MM.1S (cell line): ENCODE measurements around the gene PLXNA4.

Experiments
- DNase-seq: peaks from one replicate; pipeline ENCODE4 v3.0.0-alpha.2; 2015
- H2AFZ ChIP-seq: fragments of 300-600 bp; sonication (generic); 2 replicates; pipeline ENCODE4 v1.6.0; 2016; ENCODE audit warnings: antibody characterized with exemption, low read length
- H3F3A ChIP-seq: fragments of 300-600 bp; sonication (generic); 2 replicates; pipeline ENCODE4 v1.6.1; 2016; ENCODE audit warnings: mild to moderate bottlenecking, antibody characterized with exemption, low read length, moderate library complexity, mixed read lengths; ENCODE audit not compliant: insufficient read depth
- H3K27ac ChIP-seq: fragments of 300-600 bp; sonication (generic); 2 replicates; pipeline ENCODE4 v1.5.1; 2016; ENCODE audit warnings: mild to moderate bottlenecking, low read length
- H3K27me3 ChIP-seq: fragments of 300-600 bp; sonication (generic); replicated peaks from 2 replicates; pipeline ENCODE4 v1.6.0; 2016; ENCODE audit warnings: low read length; ENCODE audit not compliant: insufficient read depth
- H3K36me3 ChIP-seq: fragments of 300-600 bp; sonication (generic); replicated peaks from 2 replicates; pipeline ENCODE4 v1.6.1; 2016; ENCODE audit warnings: mild to moderate bottlenecking, low read length, mixed read lengths; ENCODE audit not compliant: insufficient read depth
- H3K4me1 ChIP-seq: fragments of 300-600 bp; sonication (generic); 2 replicates; pipeline ENCODE4 v1.6.1; 2016; ENCODE audit warnings: low read length, mixed read lengths
- H3K4me2 ChIP-seq: fragments of 300-600 bp; sonication (generic); 2 replicates; pipeline ENCODE4 v1.6.0; 2016; ENCODE audit warnings: low read depth, low read length
- H3K4me3 ChIP-seq: fragments of 300-600 bp; sonication (generic); 2 replicates; pipeline ENCODE4 v1.5.1; 2016; ENCODE audit warnings: low read length, mixed read lengths
- H3K79me2 ChIP-seq: fragments of 300-600 bp; sonication (generic); 2 replicates; pipeline ENCODE4 v1.6.1; 2016; ENCODE audit warnings: mixed run types, low read length, mixed read lengths
- H3K9ac ChIP-seq: fragments of 300-600 bp; sonication (generic); 2 replicates; pipeline ENCODE4 v1.6.1; 2016; ENCODE audit warnings: low read length, mixed read lengths
- H3K9me2 ChIP-seq: fragments of 300-600 bp; sonication (generic); replicated peaks from 2 replicates; pipeline ENCODE4 v1.6.1; 2016; ENCODE audit warnings: mild to moderate bottlenecking, low read length, mixed read lengths; ENCODE audit not compliant: insufficient read depth
- H3K9me3 ChIP-seq: fragments of 300-600 bp; sonication (generic); replicated peaks from 2 replicates; pipeline ENCODE4 v1.6.1; 2016; ENCODE audit warnings: mild to moderate bottlenecking, low read length, mixed read lengths; ENCODE audit not compliant: insufficient read depth
- H4K20me1 ChIP-seq: fragments of 300-600 bp; sonication (generic); 2 replicates; pipeline ENCODE4 v1.6.1; 2016; ENCODE audit warnings: mild to moderate bottlenecking, low read length, moderate library complexity, mixed read lengths; ENCODE audit not compliant: insufficient read depth
- CTCF ChIP-seq: fragments of 300-600 bp; sonication (generic); IDR thresholded peaks from 2 replicates; pipeline ENCODE4 v1.5.1; 2016; ENCODE audit warnings: antibody characterized with exemption, low read length, mixed read lengths
- EZH2 ChIP-seq: fragments of 300-600 bp; sonication (generic); optimal IDR thresholded peaks from 2 replicates; pipeline ENCODE3; 2017; ENCODE audit warnings: low read depth, mild to moderate bottlenecking, antibody characterized with exemption, low read length, mixed read lengths
- EZH2phosphoT487 ChIP-seq: fragments of 300-600 bp; sonication (generic); IDR thresholded peaks from 2 replicates; pipeline ENCODE4 v1.6.1; 2018; ENCODE audit warnings: antibody characterized with exemption, low read length

PLXNA4 gene

GRCh38 chr7:132300599-132301277 is 275.5 kb downstream of the PLXNA4 start:
- Histone ChIP-seq H3K36me3 (no peaks in the 10 kb centered on the region), H3K4me2 (no peak overlapping the region), H3K27ac (no peak overlapping the region), H3K4me1 (no peaks in the 10 kb centered on the region), H2AFZ (no peak overlapping the region), H3K9ac (no peak overlapping the region), H3K27me3 (no peaks in the 10 kb centered on the region), H3K4me3 (no peak overlapping the region), H3K79me2 (no peaks in the 10 kb centered on the region), H3F3A (no peaks in the 10 kb centered on the region), H3K9me2 (no peaks in the 10 kb centered on the region), H3K9me3 (no peaks in the 10 kb centered on the region), H4K20me1 (no peaks in the 10 kb centered on the region)
- no peak for TF ChIP-seq CTCF
- TF ChIP-seq EZH2 = no peak
- TF ChIP-seq EZH2phosphoT487 = no peak
- DNase-seq = no peak

GRCh38 chr7:132298790-132299189 is 277.5 kb downstream of the PLXNA4 start:
- DNase-seq = no peak
- Histone ChIP-seq H3K4me1 (no peaks in the 10 kb centered on the region), H3K9me2 (no peaks in the 10 kb centered on the region), H3K9ac (no peak overlapping the region), H4K20me1 (no peaks in the 10 kb centered on the region), H3K9me3 (no peaks in the 10 kb centered on the region), H3K4me2 (no peak overlapping the region), H3K27ac (no peak overlapping the region), H3F3A (no peaks in the 10 kb centered on the region), H3K36me3 (no peaks in the 10 kb centered on the region), H3K27me3 (no peaks in the 10 kb centered on the region), H3K4me3 (no peak overlapping the region), H2AFZ (no peak overlapping the region), H3K79me2 (no peaks in the 10 kb centered on the region)
- TF ChIP-seq EZH2 (no peak), EZH2phosphoT487 (no peak), CTCF (no peak)

- no peak for DNase-seq
- no peaks in the 10 kb centered on the region for H4K20me1 ChIP-seq
- no peaks in the 10 kb centered on the region for H3F3A ChIP-seq
- no peak for TF ChIP-seq EZH2
- no peak for TF ChIP-seq CTCF
- no peak for TF ChIP-seq EZH2phosphoT487
- H3K36me3 ChIP-seq = no peaks in the 10 kb centered on the region
- H3K4me3 ChIP-seq = no peak overlapping the region
- H3K4me1 ChIP-seq = no peaks in the 10 kb centered on the region
- H3K9me3 ChIP-seq = no peaks in the 10 kb centered on the region
- no peak overlapping the region for H3K27ac ChIP-seq
- no peak overlapping the region for H2AFZ ChIP-seq
- H3K9me2 ChIP-seq = no peaks in the 10 kb centered on the region
- H3K4me2 ChIP-seq = no peak overlapping the region
- H3K27me3 ChIP-seq = no peaks in the 10 kb centered on the region
- H3K9ac ChIP-seq = no peak overlapping the region
- H3K79me2 ChIP-seq = no peaks in the 10 kb centered on the region
Observed at GRCh38 chr7:132296820-132297219, 279.4 kb downstream of the PLXNA4 start.
